GM06990 (cell line): ENCODE measurements around the gene AASDH.

Source experiments
- DNase-seq: peaks from one replicate; pipeline ENCODE4 v3.0.0-alpha.2; 2011; ENCODE audit not compliant: insufficient read length; ENCODE audit errors: extremely low read depth
- H3K27me3 ChIP-seq: replicated peaks from 2 replicates; pipeline ENCODE4 v1.6.0; 2011; ENCODE audit warnings: low read length; ENCODE audit not compliant: control insufficient read depth, insufficient read depth
- H3K36me3 ChIP-seq: 2 replicates; pipeline ENCODE4 v1.5.1; 2011; ENCODE audit warnings: low read length; ENCODE audit not compliant: control insufficient read depth, insufficient read depth
- H3K4me3 ChIP-seq: replicated peaks from 2 replicates; pipeline ENCODE4 v1.5.1; 2011; ENCODE audit warnings: low read depth, mild to moderate bottlenecking, control low read depth, low read length
- TF ChIP-seq, protein P1 (sequence below): IDR thresholded peaks from 2 replicates; pipeline ENCODE4 v1.5.1; 2011; ENCODE audit warnings: low read length, control low read depth, mild to moderate bottlenecking, inconsistent platforms; ENCODE audit not compliant: insufficient read depth, poor library complexity, severe bottlenecking

The AASDH gene

DNA sequence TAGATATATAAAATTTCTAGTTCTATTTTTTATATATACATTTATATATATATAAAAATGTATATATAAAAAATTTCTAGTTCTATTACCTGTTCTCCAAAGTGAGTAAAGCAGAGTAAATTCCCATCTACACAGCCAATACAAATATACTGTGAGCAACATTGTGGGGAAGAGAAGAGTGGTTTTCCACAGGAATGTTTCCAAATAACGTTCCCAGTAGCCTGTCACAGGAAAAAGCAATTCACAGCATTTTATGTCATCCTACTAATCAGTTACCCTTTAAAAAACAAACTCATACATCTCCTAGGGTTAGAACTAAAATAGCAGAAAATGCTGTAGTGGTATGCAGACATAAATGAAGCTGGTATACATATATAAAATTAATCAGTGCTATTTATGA is 44.5 kb downstream of the AASDH start:
- TF ChIP-seq, protein P1, sequence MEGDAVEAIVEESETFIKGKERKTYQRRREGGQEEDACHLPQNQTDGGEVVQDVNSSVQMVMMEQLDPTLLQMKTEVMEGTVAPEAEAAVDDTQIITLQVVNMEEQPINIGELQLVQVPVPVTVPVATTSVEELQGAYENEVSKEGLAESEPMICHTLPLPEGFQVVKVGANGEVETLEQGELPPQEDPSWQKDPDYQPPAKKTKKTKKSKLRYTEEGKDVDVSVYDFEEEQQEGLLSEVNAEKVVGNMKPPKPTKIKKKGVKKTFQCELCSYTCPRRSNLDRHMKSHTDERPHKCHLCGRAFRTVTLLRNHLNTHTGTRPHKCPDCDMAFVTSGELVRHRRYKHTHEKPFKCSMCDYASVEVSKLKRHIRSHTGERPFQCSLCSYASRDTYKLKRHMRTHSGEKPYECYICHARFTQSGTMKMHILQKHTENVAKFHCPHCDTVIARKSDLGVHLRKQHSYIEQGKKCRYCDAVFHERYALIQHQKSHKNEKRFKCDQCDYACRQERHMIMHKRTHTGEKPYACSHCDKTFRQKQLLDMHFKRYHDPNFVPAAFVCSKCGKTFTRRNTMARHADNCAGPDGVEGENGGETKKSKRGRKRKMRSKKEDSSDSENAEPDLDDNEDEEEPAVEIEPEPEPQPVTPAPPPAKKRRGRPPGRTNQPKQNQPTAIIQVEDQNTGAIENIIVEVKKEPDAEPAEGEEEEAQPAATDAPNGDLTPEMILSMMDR: no peak
- no peak overlapping the region for H3K4me3 ChIP-seq
- H3K27me3 ChIP-seq: no peaks in the 10 kb centered on the region
- no peak for DNase-seq
- H3K36me3 ChIP-seq: no peaks in the 10 kb centered on the region; the same call in 1 of the 2 replicates

DNA sequence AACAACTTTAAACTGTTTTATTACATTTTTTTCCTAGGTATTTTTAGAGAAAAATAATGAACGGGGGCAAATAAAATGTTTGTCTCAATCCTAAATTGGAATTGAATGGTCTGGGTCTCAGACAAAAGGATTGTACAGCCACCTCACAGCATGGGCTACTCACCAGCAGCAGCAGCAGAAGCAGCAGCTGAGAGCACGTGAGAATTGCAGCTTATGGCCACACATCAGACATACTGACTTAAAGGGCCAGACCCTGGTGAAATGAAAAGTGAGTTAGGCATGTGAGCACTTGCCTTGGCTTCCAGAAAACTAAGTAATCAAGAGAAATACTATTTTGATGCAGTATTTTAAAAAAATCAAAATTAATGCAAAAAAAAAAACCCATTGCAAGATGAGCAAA is 56.6 kb downstream of the AASDH start:
- Histone ChIP-seq H3K36me3 (no peaks in the 10 kb centered on the region), H3K27me3 (no peaks in the 10 kb centered on the region), H3K4me3 (no peak overlapping the region)
- TF ChIP-seq, protein P1: no peak
- DNase-seq: no peak

DNA sequence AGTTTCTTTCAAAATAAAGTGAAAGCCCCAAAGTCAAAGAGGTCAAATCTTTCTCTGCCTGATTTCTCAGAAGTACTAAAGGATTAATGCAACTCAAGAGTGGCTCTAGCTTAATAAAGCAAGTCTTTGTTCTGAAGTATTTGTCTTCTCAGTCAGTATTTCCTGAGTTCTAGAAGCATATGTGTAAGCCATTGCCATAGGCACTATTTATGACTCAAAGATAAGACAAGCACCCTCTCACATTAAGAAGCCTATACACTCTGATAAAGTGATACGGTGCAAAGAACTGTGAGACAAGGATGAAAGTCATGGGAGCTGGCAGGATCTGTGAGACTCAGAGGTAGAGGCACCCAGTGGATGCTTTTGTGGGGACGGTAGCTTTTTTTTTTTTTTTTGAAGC is 60.9 kb downstream of the AASDH start:
- no peak overlapping the region for H3K4me3 ChIP-seq
- no peak for DNase-seq
- H3K36me3 ChIP-seq: no peaks in the 10 kb centered on the region
- TF ChIP-seq, protein P1: no peak
- H3K27me3 ChIP-seq: no peaks in the 10 kb centered on the region

DNA sequence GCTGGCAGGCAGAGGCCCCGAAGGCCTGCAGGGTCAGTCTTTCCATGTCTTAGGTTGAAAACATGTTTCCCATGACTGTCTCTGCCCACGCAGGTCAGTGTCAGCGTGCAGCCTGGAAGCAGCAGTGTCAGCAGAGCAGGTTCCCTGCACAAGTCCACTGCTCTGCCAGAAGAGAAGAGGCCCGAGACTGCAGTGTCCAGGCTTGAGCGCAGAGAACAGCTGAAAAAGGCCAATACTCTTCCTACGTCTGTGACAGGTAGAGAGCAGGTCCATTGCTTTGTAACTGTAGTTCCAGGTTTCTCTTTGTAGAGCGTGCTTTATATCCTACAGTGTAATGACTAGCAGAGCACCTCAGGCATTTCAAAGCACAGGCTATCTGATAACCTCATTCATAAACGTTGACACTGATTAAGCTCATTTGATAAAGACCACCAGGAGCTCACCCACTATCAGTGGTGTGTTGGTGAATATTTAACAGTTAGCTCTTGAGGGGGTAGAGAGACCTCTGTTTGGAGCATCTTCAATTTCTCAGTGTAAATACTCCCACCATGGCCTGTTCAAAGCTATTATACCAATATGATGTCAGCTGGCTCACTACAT is 63.2 kb downstream of the AASDH start:
- TF ChIP-seq, protein P1: no peak
- Histone ChIP-seq H3K27me3 (no peaks in the 10 kb centered on the region), H3K36me3 (no peaks in the 10 kb centered on the region), H3K4me3 (no peak overlapping the region)
- no peak for DNase-seq

DNA sequence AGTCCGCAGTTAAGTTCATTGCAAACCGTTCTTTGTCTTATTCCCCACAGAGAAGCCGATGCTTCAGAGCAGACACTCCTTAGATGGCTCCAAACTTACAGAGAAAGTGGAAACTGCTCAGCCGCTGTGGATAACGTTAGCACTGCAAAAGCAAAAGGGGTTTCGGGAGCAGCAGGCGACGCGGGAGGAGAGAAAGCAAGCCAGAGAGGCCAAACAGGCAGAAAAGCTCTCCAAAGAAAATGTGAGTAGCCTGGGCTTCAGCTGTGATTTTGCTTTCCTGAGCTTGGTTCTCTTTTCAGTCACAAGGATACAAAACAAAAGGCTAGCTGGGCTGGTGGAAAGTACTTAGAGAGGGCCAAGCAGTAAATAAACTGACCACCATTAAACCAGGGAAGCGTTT is 64.0 kb downstream of the AASDH start:
- TF ChIP-seq, protein P1: no peak
- Histone ChIP-seq H3K36me3 (no peaks in the 10 kb centered on the region), H3K4me3 (no peak overlapping the region)

DNA sequence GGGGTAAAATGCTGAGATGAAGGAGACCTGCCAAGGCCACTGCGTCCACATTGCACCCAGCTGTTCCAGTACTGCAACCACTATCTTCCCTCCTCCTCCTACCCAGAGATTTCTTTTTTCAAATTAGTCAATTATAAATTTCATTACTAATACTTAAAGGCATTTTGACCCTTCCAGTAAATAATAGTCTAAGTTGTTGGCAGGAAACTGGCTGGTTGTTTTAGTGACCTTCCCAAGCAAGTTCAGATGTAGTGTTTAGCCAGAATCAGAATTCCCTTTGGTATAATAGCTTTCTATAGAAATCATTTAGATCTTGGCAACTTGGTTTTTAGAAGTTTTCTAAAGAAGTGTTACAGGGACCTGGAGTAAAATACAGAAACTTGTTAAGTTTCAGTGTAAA is 66.0 kb downstream of the AASDH start:
- DNase-seq: no peak
- TF ChIP-seq, protein P1: no peak
- H3K4me3 ChIP-seq: no peak overlapping the region
- H3K27me3 ChIP-seq: no peaks in the 10 kb centered on the region
- H3K36me3 ChIP-seq: no peaks in the 10 kb centered on the region

More for the DNA sequence above, 64.0 kb downstream of the AASDH start:
- no peak for DNase-seq
- H3K27me3 ChIP-seq: no peaks in the 10 kb centered on the region
